IMR-90 (cell line): ENCODE measurements around the gene SMTN. TPM values are rescaled to one million over a fixed set of nuclear protein-coding genes. Genes with fewer than 3 reads are reported as not detected.
A peak's percentile ranks its signal among the peaks of the same experiment; 100 is the strongest.
"Not testable (repeated sequence)": the region's sequence is repeated elsewhere in the genome, so short reads cannot be mapped to it uniquely, and the experiment has no call there.

Experiments
- ATAC-seq: fragments of 200-7000 bp; cut with Tn5 transposase; 2 replicates; pipeline ENCODE4 v1.9.1; 2020; ENCODE audit warnings: low read depth, mild to moderate bottlenecking, moderate library complexity
- BruUV-seq: library from RNA; stranded (reverse); fragments of 400-500 nt; replicated peaks from 2 replicates; lab custom pipeline; 2021; lab: Mats Ljungman, UMichigan
- CTCF ChIA-PET: fragments of 300-600 bp; formaldehyde crosslinking; extraction: SDS; loops from one replicate; lab custom pipeline; 2021; ENCODE audit warnings: antibody characterized with exemption; lab: Yijun Ruan, JAX
- POLR2A ChIA-PET: fragments of 300-600 bp; sonication (Branson Sonifier 250); formaldehyde crosslinking; loops from one replicate; lab custom pipeline; 2022; ENCODE audit warnings: antibody characterized with exemption; ENCODE audit not compliant: unreplicated experiment; lab: Charles Lee
- DNase-seq: peaks from one replicate; pipeline ENCODE4 v3.0.0; 2013
- H2AFZ ChIP-seq: replicated peaks from 2 replicates; pipeline ENCODE3; 2013; ENCODE audit warnings: low read length, mild to moderate bottlenecking; ENCODE audit not compliant: poor library complexity
- H2AK5ac ChIP-seq: 2 replicates; pipeline ENCODE4 v1.6.1; 2013; ENCODE audit warnings: low read depth, low read length, inconsistent platforms
- H2AK9ac ChIP-seq: replicated peaks from 2 replicates; pipeline ENCODE3; 2013; ENCODE audit warnings: mild to moderate bottlenecking, low read depth, low read length, moderate library complexity; ENCODE audit not compliant: poor library complexity
- H2BK120ac ChIP-seq: 2 replicates; pipeline ENCODE4 v1.6.1; 2013; ENCODE audit warnings: low read depth, low read length, inconsistent platforms
- H2BK15ac ChIP-seq: 3 replicates; pipeline ENCODE4 v1.6.1; 2013; ENCODE audit warnings: low read depth, low read length, inconsistent platforms
- H2BK20ac ChIP-seq: 2 replicates; pipeline ENCODE4 v1.6.1; 2013; ENCODE audit warnings: low read depth, mild to moderate bottlenecking, inconsistent platforms, low read length, moderate library complexity
- H2BK5ac ChIP-seq: 2 replicates; pipeline ENCODE4 v1.6.1; 2013; ENCODE audit warnings: mild to moderate bottlenecking, low read depth, low read length, inconsistent platforms; ENCODE audit not compliant: poor library complexity, severe bottlenecking
- H3K14ac ChIP-seq: replicated peaks from 2 replicates; pipeline ENCODE4 v1.6.1; 2013; ENCODE audit warnings: low read depth, low read length, inconsistent platforms
- H3K18ac ChIP-seq: 2 replicates; pipeline ENCODE4 v1.6.1; 2013; ENCODE audit warnings: low read depth, low read length, control low read depth
- H3K23ac ChIP-seq: 2 replicates; pipeline ENCODE4 v1.6.1; 2013; ENCODE audit warnings: low read depth, low read length, inconsistent platforms
- H3K27ac ChIP-seq: 2 replicates; pipeline ENCODE4 v1.5.1; 2013; ENCODE audit warnings: mild to moderate bottlenecking, control low read depth, low read length; ENCODE audit not compliant: insufficient read depth
- H3K27me3 ChIP-seq: 2 replicates; pipeline ENCODE4 v1.6.1; 2013; ENCODE audit warnings: low read length; ENCODE audit not compliant: control insufficient read depth, insufficient read depth
- H3K36me3 ChIP-seq: 2 replicates; pipeline ENCODE4 v1.6.1; 2013; ENCODE audit warnings: low read length, mixed read lengths; ENCODE audit not compliant: control insufficient read depth, insufficient read depth
- H3K4ac ChIP-seq: 2 replicates; pipeline ENCODE4 v1.6.1; 2013; ENCODE audit warnings: low read depth, low read length, inconsistent platforms
- H3K4me1 ChIP-seq: 2 replicates; pipeline ENCODE4 v1.6.1; 2013; ENCODE audit warnings: low read length, mixed read lengths; ENCODE audit not compliant: control insufficient read depth, insufficient read depth
- H3K4me2 ChIP-seq: 2 replicates; pipeline ENCODE4 v1.6.1; 2013; ENCODE audit warnings: low read depth, mild to moderate bottlenecking, control low read depth, low read length, moderate library complexity
- H3K4me3 ChIP-seq: 2 replicates; pipeline ENCODE4 v1.5.1; 2013; ENCODE audit warnings: low read depth, mild to moderate bottlenecking, control low read depth, low read length, moderate library complexity; ENCODE audit not compliant: insufficient read depth
- H3K56ac ChIP-seq: 2 replicates; pipeline ENCODE4 v1.6.1; 2013; ENCODE audit warnings: low read length, inconsistent platforms; ENCODE audit not compliant: insufficient read depth; ENCODE audit errors: extremely low read depth
- H3K79me1 ChIP-seq, 2 experiments: 2 replicates each; pipeline ENCODE4 v1.6.1; 2013; ENCODE audit warnings: low read length in 2 of 2, inconsistent platforms in 1 of 2, low read depth in 1 of 2
- H3K9ac ChIP-seq: 2 replicates; pipeline ENCODE4 v1.6.1; 2013; ENCODE audit warnings: low read depth, low read length, control low read depth
- H3K9me1 ChIP-seq: 2 replicates; pipeline ENCODE4 v1.6.1; 2013; ENCODE audit warnings: low read length, inconsistent platforms; ENCODE audit not compliant: insufficient read depth
- H3K9me3 ChIP-seq: 2 replicates; pipeline ENCODE4 v1.6.1; 2013; ENCODE audit warnings: low read length; ENCODE audit not compliant: control insufficient read depth, insufficient read depth
- H4K20me1 ChIP-seq: 2 replicates; pipeline ENCODE4 v1.6.1; 2013; ENCODE audit warnings: low read length, inconsistent platforms; ENCODE audit not compliant: insufficient read depth
- H4K5ac ChIP-seq: 2 replicates; pipeline ENCODE4 v1.6.1; 2013; ENCODE audit warnings: mild to moderate bottlenecking, low read depth, low read length, control low read depth
- H4K8ac ChIP-seq, 2 experiments: 2 replicates each; pipeline ENCODE4 v1.6.1; 2013; ENCODE audit warnings: low read depth in 2 of 2, low read length in 2 of 2, control low read depth in 1 of 2, inconsistent platforms in 1 of 2
- H4K91ac ChIP-seq: 2 replicates; pipeline ENCODE4 v1.6.1; 2013; ENCODE audit warnings: low read depth, low read length, inconsistent platforms; ENCODE audit not compliant: insufficient read depth
- WGBS, 2 experiments: methylation state at CpG; one replicate each; pipeline versions ENCODE4 v1.1.5 to v1.1.7; 2013; ENCODE audit warnings: missing lambda C conversion rate in 2 of 2; ENCODE audit not compliant: insufficient read length in 1 of 2; ENCODE audit errors: extremely low coverage in 2 of 2; 5-methylcytosine and 5-hydroxymethylcytosine counted together
- dilution Hi-C: fragments of 300-500 bp; cut with HindIII; formaldehyde crosslinking; loops from one replicate; pipeline ENCODE4 v1.14.3; 2018; ENCODE audit warnings: low sequenced_read_pairs; ENCODE audit not compliant: unreplicated experiment
- in situ Hi-C: fragments of 300-500 bp; cut with MboI; formaldehyde crosslinking; loops from 3 replicates; pipeline ENCODE4 v1.14.3; 2019; ENCODE audit warnings: low sequenced_read_pairs, inconsistent platforms, mixed read lengths
- intact Hi-C: fragments of 100-400 bp; cut with micrococcal nuclease; formaldehyde crosslinking; loops from 2 replicates; pipeline ENCODE4 v1.10.0; 2022
- polyA plus RNA-seq, 3 experiments: library from polyadenylated mRNA; depleted of rRNA; stranded (reverse); fragments of >200 nt; gene quantifications; 2 replicates each; pipeline ENCODE4 v1.2.3, GENCODE V29; 2012; ENCODE audit warnings: low replicate concordance in 1 of 3
- total RNA-seq: library from RNA; depleted of rRNA; stranded (reverse); fragments of >200 nt; gene quantifications from 2 replicates; pipeline ENCODE4 v1.2.3, GENCODE V29; 2012

The SMTN gene
- total and polyA plus RNA-seq, 2 of the 4 experiments (the other 2 are of a cell fraction) = 53.6 to 63.7 TPM

GRCh38 chr22:31097539-31097938, 16.4 kb downstream of the SMTN start:
- WGBS, 2 experiments = no CpG with 5 or more reads among the region's 5 CpGs
- Histone ChIP-seq H3K36me3 (peaks cover 70% of the 10 kb centered on the region), H3K23ac (peak overlapping the region; percentile 8; the same call in 1 of the 2 replicates), H3K79me1 (peaks cover 11 to 44% of the 10 kb centered on the region in 2 experiments; a peak in 3 of 4 replicates), H3K4me1 (peaks cover 22% of the 10 kb centered on the region), H2AK5ac (peak overlapping the region; percentile 15), H3K9me1 (peaks cover 14% of the 10 kb centered on the region; the same call in 1 of the 2 replicates)
- H3K18ac ChIP-seq, BruUV-seq, H2AK9ac ChIP-seq, H4K5ac ChIP-seq, H3K27ac ChIP-seq, in situ Hi-C loops, dilution Hi-C loops, POLR2A ChIA-PET, H2BK120ac ChIP-seq, H4K20me1 ChIP-seq, DNase-seq, H4K91ac ChIP-seq, H3K9ac ChIP-seq, H2BK5ac ChIP-seq, H3K56ac ChIP-seq, H2BK20ac ChIP-seq, H4K8ac ChIP-seq, intact Hi-C loops, H3K27me3 ChIP-seq, CTCF ChIA-PET, H2BK15ac ChIP-seq, H3K9me3 ChIP-seq, H2AFZ ChIP-seq, ATAC-seq, H3K14ac ChIP-seq, H3K4me2 ChIP-seq, H3K4ac ChIP-seq, H3K4me3 ChIP-seq: not testable (repeated sequence)
